HAP-1 (cell line): ENCODE measurements around the gene TCP11L1.
A peak's percentile ranks its signal among the peaks of the same experiment; 100 is the strongest.

Source experiments
- DNase-seq, 2 experiments: peaks; one replicate each; pipeline ENCODE4 v3.0.0-alpha.2; 2016 to 2020; ENCODE audit warnings: low spot score in 2 of 2
- H3K27me3 ChIP-seq: fragments of 250-450 bp; sonication (Bioruptor Pico); 2 replicates; pipeline ENCODE4 v1.5.1; 2020; ENCODE audit warnings: low read depth, mild to moderate bottlenecking, moderate library complexity
- H3K36me3 ChIP-seq: fragments of 250-450 bp; sonication (Bioruptor Pico); replicated peaks from 2 replicates; pipeline ENCODE4 v1.5.1; 2020; ENCODE audit warnings: mild to moderate bottlenecking
- H3K4me1 ChIP-seq: fragments of 250-450 bp; sonication (Bioruptor Pico); 2 replicates; pipeline ENCODE4 v1.5.1; 2020; ENCODE audit warnings: mild to moderate bottlenecking
- H3K4me3 ChIP-seq: fragments of 250-450 bp; sonication (Bioruptor Pico); 2 replicates; pipeline ENCODE4 v1.5.1; 2020; ENCODE audit warnings: mild to moderate bottlenecking, moderate library complexity
- H3K9me3 ChIP-seq: fragments of 250-450 bp; sonication (Bioruptor Pico); 2 replicates; pipeline ENCODE4 v1.5.1; 2020; ENCODE audit warnings: mild to moderate bottlenecking, moderate library complexity
- in situ Hi-C: fragments of 300-500 bp; cut with MboI; formaldehyde crosslinking; loops from 3 replicates; pipeline ENCODE4 v1.14.3; 2020; ENCODE audit warnings: low sequenced_read_pairs, inconsistent platforms, mixed read lengths

Gene TCP11L1

GRCh38 chr11:33039274-33040032 is at the start of gene TCP11L1:
TCP11L1 (plus strand) TSS chr11:33039572; CDS start chr11:33043774, 4,202 bp downstream.
- Histone ChIP-seq H3K9me3 (no peaks in the 10 kb centered on the region), H3K27me3 (no peaks in the 10 kb centered on the region), H3K36me3 (no peaks in the 10 kb centered on the region; the same call in 1 of the 2 replicates), H3K4me1 (peaks cover 29% of the 10 kb centered on the region), H3K4me3 (peak within 1 kb of the TSS; percentile 89)
- in situ Hi-C loops = no loop called here
- peak; percentile 37 to 94 for DNase-seq

- H3K4me3 ChIP-seq = no peak overlapping the region
- H3K4me1 ChIP-seq = no peaks in the 10 kb centered on the region
- no peaks in the 10 kb centered on the region for H3K9me3 ChIP-seq
- no peaks in the 10 kb centered on the region for H3K36me3 ChIP-seq
- in situ Hi-C loops = no loop called here
- DNase-seq = no peak
- H3K27me3 ChIP-seq = no peaks in the 10 kb centered on the region
Observed at GRCh38 chr11:32990481-32990880, 48.9 kb upstream of the TCP11L1 start.

- no peak for DNase-seq
- H3K9me3 ChIP-seq = no peaks in the 10 kb centered on the region
- no peaks in the 10 kb centered on the region; the same call in 1 of the 2 replicates for H3K27me3 ChIP-seq
- in situ Hi-C loops = no loop called here
- H3K4me3 ChIP-seq = no peak overlapping the region
- no peaks in the 10 kb centered on the region for H3K4me1 ChIP-seq
- no peaks in the 10 kb centered on the region for H3K36me3 ChIP-seq
Observed at GRCh38 chr11:32991427-32991826, 47.9 kb upstream of the TCP11L1 start.

GRCh38 chr11:32991898-32992297 is 47.5 kb upstream of the TCP11L1 start:
- in situ Hi-C loops = no loop called here
- no peak for DNase-seq

GRCh38 chr11:33000181-33000580 is 39.2 kb upstream of the TCP11L1 start:
- Histone ChIP-seq H3K9me3 (no peaks in the 10 kb centered on the region), H3K4me3 (no peak overlapping the region), H3K27me3 (no peaks in the 10 kb centered on the region; the same call in 1 of the 2 replicates), H3K36me3 (no peaks in the 10 kb centered on the region), H3K4me1 (no peaks in the 10 kb centered on the region; the same call in 1 of the 2 replicates)
- in situ Hi-C loops = no loop called here
- no peak for DNase-seq

More at GRCh38 chr11:32991898-32992297, 47.5 kb upstream of the TCP11L1 start:
- Histone ChIP-seq H3K9me3 (no peaks in the 10 kb centered on the region), H3K27me3 (no peaks in the 10 kb centered on the region; the same call in 1 of the 2 replicates), H3K36me3 (no peaks in the 10 kb centered on the region), H3K4me1 (no peaks in the 10 kb centered on the region), H3K4me3 (no peak overlapping the region)

GRCh38 chr11:33001281-33001680 is 38.1 kb upstream of the TCP11L1 start:
- no peak overlapping the region for H3K4me3 ChIP-seq
- H3K27me3 ChIP-seq = no peaks in the 10 kb centered on the region; the same call in 1 of the 2 replicates
- H3K4me1 ChIP-seq = no peaks in the 10 kb centered on the region; the same call in 1 of the 2 replicates
- H3K36me3 ChIP-seq = no peaks in the 10 kb centered on the region
- in situ Hi-C loops = no loop called here
- no peak for DNase-seq
- H3K9me3 ChIP-seq = no peaks in the 10 kb centered on the region

GRCh38 chr11:33001751-33002542 is 37.4 kb upstream of the TCP11L1 start:
- no peak for DNase-seq
- no peaks in the 10 kb centered on the region; the same call in 1 of the 2 replicates for H3K4me1 ChIP-seq
- in situ Hi-C loops = no loop called here
- H3K9me3 ChIP-seq = no peaks in the 10 kb centered on the region
- H3K4me3 ChIP-seq = no peak overlapping the region
- H3K27me3 ChIP-seq = no peaks in the 10 kb centered on the region
- no peaks in the 10 kb centered on the region for H3K36me3 ChIP-seq

GRCh38 chr11:33005175-33005574 is 34.2 kb upstream of the TCP11L1 start:
- Histone ChIP-seq H3K36me3 (no peaks in the 10 kb centered on the region), H3K4me1 (no peaks in the 10 kb centered on the region; the same call in 1 of the 2 replicates), H3K9me3 (no peaks in the 10 kb centered on the region), H3K27me3 (no peaks in the 10 kb centered on the region), H3K4me3 (no peak overlapping the region)
- in situ Hi-C loops = no loop called here
- DNase-seq = no peak

GRCh38 chr11:33006010-33006409 is 33.4 kb upstream of the TCP11L1 start:
- H3K4me1 ChIP-seq = no peaks in the 10 kb centered on the region; the same call in 1 of the 2 replicates
- no peaks in the 10 kb centered on the region for H3K9me3 ChIP-seq
- no peaks in the 10 kb centered on the region for H3K27me3 ChIP-seq
- in situ Hi-C loops = no loop called here
- no peaks in the 10 kb centered on the region for H3K36me3 ChIP-seq
- DNase-seq = no peak
- no peak overlapping the region for H3K4me3 ChIP-seq

- DNase-seq = no peak
- Histone ChIP-seq H3K36me3 (no peaks in the 10 kb centered on the region), H3K4me3 (no peak overlapping the region), H3K9me3 (no peaks in the 10 kb centered on the region), H3K27me3 (no peaks in the 10 kb centered on the region), H3K4me1 (peaks cover 14% of the 10 kb centered on the region)
- in situ Hi-C loops = no loop called here
Observed at GRCh38 chr11:33013755-33014154, 25.6 kb upstream of the TCP11L1 start.

- peak; percentile 85 to 96 for DNase-seq
- Histone ChIP-seq H3K4me3 (peak within 1 kb of the TSS; percentile 45), H3K27me3 (no peaks in the 10 kb centered on the region), H3K9me3 (no peaks in the 10 kb centered on the region), H3K36me3 (no peaks in the 10 kb centered on the region), H3K4me1 (peaks cover 14% of the 10 kb centered on the region)
- in situ Hi-C loops = no loop called here
Observed at GRCh38 chr11:33015621-33016551, 23.5 kb upstream of the TCP11L1 start, which contains the start of gene DEPDC7. DEPDC7 (plus strand) TSS chr11:33015878; CDS start chr11:33015956, 78 bp downstream.

GRCh38 chr11:33016654-33017053 is 22.7 kb upstream of the TCP11L1 start:
- Histone ChIP-seq H3K27me3 (no peaks in the 10 kb centered on the region), H3K4me1 (peaks cover 14% of the 10 kb centered on the region), H3K4me3 (peak overlapping the region; percentile 45), H3K36me3 (no peaks in the 10 kb centered on the region), H3K9me3 (no peaks in the 10 kb centered on the region)
- DNase-seq = peak in 1 of 2 experiments; percentile 35
- in situ Hi-C loops = no loop called here

- Histone ChIP-seq H3K36me3 (no peaks in the 10 kb centered on the region), H3K4me1 (peaks cover 14% of the 10 kb centered on the region), H3K27me3 (no peaks in the 10 kb centered on the region), H3K9me3 (no peaks in the 10 kb centered on the region), H3K4me3 (no peak overlapping the region)
- in situ Hi-C loops = no loop called here
- no peak for DNase-seq
Observed at GRCh38 chr11:33017478-33017877, 21.9 kb upstream of the TCP11L1 start.
